HG03469 (cell line): ENCODE measurements around the gene CELF1.
"Not testable (repeated sequence)": the region's sequence is repeated elsewhere in the genome, so short reads cannot be mapped to it uniquely, and the experiment has no call there.

Source experiments
- ATAC-seq: cut with Tn5 transposase; IDR thresholded peaks from one replicate; pipeline ENCODE4 v1.9.1; 2021; ENCODE audit warnings: mild to moderate bottlenecking, moderate library complexity, moderate number of reproducible peaks; ENCODE audit not compliant: unreplicated experiment

CELF1 gene

DNA sequence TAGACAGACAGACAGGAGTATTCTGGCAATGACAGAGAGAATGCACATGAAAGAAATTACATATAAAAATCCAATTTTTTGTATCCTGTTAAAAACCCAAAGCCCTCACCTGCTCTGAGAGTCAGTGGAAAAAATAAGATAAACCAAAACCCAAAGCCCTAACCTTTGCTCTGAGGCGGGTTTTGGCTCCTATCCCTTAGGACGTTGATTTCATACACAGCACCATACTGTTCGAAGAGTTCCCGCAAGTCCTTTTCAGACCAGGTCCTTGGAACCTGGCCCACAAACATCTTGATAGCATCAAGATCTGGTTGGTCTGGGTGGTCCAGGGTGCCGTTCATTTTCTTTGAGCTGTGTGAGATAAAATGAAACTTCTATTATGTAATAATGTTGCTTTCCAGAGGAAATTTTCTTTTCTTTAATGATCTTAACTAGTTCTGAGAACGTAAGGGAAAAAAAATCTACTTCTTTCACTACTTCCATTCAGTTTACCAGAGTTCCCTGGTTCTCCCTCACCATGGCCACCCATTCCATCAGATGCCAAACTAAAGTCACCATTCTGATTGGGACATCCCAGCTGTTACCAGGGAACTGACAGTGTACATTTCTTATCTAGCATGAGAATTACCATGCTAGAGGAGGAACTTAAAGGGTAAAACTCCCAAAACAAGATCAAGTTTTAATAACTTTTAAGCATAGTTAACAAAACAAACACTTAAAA lies 64.1 kb downstream of the CELF1 start:
- ATAC-seq = no peak

DNA sequence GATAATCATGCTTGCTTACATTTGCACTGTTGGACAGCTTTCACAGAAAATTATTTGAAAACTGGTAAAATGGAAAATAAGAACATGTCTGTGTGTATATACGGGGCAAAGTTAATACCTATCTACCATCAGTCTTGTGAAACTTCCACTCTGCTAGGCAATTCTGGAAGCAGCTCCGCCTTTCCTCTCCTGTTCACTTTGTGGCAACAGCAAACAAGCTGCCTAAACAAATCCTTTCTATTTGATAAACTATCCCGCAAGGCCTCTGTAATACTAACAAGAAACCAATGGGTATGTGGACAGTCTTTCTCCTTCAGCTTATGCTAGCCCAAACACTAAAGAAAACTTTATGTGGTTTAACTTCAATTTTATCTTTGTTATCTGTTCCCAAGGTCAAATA lies 64.8 kb downstream of the CELF1 start:
- no peak for ATAC-seq

DNA sequence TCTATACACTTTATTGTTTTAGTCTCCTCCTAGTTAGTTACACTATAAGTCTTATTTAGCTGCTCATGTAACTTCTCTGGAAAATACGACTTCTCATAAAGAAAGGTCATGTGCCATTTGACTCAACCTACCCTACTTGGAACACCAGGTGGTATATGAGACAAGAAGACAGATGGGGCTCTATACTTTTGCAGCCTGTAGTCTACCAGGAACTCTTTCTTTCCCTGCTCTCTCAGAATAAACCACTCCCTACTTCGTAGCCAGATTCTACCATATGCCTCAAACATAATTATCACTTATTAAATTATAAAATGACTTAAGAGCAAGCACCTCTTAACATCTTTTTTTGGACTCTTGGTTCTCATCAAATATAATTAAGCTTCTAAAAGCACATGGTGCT lies 65.5 kb downstream of the CELF1 start:
- ATAC-seq = no peak

DNA sequence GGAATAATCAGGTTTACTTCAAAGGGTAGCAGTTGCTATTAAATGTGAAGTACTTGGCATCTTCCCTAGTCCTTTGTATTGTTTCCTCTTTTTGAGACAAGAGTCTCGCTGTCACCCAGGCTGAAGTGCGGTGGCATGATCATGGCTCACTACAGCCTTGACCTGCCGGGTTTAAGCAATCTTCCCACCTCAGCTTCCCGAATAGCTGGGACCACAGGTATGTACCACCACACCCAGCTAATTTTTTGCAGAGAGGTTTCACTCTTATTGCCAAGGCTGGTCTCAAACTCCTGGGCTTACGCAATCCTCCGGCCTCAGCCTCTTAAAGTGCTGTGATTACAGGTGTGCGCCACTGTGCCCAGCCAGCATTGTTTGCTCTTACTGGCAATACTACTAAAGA lies 67.8 kb downstream of the CELF1 start:
- no peak for ATAC-seq

DNA sequence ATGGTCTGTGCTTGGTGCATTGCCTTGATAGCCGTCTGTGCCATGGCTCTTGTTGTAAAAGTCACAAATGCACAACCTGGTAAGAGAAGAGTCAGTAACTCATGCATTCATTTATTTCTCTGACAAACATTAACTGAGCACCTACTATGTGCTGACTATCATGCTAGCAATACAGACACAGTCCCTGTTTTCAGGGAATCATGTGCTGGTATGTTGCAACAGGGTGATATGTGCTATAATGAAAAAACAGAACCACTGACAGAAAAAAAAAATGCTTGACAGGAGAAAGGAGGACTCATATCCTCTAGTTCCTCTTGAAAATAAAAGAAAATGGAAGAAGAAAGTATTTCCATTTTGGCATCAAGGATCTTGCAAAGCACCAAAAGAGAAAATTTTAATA lies 69.5 kb downstream of the CELF1 start:
- ATAC-seq = no peak

DNA sequence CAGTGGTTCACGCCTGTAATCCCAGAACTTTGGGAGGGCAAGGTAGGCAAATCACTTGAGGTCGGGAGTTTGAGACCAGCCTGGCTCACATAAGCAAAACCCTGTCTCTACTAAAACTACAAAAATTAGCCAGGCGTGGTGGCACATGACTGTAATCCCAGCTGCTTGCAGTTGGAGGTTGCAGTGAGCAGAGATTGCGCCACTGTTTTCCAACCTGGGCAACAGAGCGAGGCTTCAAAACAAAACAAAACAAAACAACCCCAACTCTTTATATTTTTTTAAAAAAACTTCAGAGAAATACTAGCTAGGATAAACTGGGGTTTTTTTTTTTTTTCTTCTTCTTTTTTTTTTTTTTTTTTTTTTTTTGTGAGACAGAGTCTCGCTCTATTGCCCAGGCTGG lies 72.2 kb downstream of the CELF1 start:
- no peak for ATAC-seq

DNA sequence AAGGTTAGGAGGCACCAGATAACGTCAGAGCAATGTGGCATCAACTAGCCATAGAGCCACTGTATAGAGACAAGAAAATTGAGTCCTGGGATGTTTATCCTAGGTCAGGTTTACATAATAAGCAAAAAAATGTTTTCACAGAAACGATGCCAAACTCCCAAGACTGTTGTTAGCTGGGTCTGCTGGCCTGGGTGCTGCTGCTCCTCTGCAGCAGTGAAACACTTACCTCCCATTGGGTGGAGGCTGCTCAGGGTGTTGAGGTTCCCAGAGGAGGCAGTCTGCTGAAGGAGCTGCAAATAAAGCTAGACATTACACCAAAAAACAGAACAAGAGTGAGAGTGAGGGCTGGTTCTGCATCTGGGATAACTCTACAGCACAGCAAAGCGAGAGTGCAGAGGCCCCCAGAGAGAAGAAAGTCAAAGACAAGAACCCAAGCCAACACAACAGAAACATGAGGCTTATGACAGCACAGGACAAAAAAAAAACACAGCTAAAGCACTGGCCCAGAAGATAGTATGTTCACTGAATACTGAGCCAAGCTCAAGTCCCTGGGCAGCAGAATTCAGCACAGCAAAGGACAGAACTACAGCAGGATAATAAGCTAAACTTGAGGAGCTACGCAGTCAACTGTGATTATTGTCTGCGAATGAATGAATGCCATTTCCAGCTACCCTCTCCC lies 74.1 kb downstream of the CELF1 start:
- ATAC-seq = no peak

DNA sequence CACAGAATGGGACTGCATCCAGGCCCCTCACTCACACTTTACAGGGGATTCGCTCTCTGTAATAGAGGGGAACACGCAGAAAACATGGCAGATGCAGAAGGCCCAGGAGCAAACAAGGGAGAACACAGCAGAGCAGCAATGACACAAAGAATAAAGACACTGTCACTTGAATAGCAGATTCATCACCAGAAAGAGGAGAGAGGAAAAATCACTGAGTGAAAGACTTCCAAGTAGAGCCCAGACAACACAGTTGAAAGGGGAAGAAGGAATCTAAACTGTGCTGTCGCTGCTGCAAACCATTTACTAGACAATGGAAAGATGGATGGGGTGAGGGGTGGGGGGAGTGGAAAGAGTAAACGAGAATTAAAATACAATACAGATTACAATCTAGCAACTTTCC lies 75.2 kb downstream of the CELF1 start:
- ATAC-seq = no peak

DNA sequence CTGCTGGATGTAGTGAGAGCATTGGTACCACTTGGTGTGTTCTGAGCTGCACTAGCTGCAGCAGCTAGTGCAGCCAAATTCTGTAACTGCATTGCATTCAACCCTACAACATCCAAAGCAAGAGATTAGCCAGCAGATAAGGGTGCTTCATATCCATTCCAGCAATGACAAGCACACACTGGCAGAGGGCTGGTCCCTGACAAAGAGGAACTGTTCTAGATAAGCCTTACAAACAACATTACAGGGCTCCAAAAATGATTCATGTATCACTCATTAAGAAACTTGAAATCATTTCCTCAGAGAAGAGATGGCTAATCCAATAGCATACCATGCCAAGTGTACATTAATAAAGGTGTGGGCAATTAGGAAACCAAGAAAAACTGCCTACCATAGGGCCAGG lies 75.6 kb downstream of the CELF1 start:
- no peak for ATAC-seq

DNA sequence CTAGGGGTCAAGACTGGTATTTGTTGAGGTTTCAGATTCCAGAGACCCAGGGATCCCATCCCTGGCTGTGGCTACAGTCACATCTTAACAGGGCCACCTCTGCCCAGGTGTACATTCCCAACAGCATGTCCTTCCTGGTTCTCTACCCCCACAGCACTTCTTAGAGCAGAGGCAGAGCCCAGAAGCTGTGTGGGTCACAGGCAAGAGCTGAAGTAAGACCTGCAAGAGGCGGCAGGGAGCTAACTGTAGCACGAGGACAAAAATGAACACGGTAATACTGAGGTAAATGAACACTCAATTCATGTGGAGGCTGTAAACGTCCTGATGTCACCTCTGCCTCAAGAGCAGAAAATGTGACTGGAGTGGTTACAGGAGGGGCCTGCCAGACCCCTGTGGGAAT lies 82.3 kb downstream of the CELF1 start:
- no peak for ATAC-seq

DNA sequence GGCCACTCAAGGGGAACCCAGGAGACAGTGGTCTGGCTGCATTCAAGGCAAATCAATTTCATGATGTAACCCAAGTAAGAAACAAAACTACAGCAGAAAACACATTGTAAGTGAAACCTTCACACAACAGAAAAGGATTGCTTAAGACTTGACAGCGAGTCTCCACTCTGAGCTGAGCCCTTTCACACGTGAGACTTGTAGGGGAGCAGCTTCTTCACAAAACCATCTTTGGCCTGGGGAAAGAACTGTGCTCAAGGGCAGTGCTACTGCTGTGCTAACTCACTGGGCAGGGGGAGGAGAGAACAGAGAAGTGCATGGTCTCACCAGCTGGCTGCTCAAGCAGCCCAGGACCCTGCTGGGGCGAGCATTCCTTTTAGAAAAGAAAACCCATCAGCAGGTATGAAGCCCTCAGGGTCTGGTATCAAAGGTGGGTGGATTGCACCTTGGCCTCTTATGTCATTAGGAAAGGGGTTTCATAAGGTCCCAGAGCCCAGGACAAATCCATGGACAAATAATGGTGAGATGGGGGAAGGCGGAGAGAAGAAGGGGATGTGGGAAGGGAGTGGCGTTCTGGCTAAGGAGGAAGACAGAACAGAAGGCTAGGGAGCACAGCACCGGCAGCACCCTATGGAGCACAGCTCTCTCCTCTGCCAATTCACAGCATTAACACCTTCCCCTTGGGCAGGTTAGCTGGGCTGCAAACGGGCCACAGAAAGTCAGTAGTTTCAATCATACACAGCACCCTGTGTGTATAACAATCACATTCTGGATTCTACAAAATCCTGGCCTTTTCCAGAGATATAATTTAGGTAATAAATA lies 83.4 kb downstream of the CELF1 start:
- no peak for ATAC-seq

DNA sequence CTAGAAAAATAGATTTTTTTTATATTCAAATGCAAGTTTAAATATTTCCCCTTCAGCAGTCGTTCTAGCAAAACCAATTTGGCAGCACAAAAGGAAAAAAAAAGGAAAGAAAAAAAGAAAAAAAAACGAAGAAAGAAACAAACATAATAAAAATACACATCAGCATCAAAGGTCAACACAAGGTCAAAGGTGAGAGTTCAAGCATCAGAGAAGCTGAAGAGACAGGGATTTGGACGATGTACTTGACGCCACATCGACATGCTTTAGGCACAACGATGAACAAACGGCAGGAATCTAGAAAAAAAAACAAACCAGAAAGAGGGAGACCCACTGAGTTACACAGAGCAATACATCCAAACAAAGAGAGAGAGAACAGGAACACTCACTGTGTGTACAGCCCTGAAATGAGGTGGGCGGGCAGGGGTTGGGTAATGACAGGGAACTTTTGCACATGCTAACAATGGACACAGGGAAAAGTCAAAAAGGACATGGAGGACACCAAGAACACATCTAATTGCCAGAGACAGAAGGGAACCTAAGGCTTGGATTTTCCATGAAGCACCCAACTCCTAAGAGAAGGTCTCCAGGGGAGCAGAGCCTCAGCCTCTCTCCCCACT lies 84.2 kb downstream of the CELF1 start:
- ATAC-seq = no peak

DNA sequence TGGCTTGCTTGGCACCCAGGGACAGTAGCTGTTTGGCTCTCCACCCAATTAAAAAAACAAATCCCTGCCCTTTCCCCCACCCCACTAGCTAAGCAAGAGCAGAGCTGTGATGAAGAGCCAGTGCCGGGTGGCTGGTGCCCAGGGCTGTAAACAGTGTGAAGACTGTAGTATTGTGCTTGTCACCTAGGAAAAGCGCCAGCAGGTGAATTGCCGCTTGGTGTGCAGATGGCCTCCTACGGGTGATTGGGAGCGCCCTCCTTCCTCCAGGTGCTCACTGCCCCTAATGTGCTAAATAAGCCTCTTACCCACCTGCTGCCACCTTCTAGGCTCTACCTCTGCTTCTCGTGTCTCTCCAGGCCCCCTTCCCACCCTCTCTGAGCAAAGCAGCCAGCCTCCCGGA lies 85.6 kb downstream of the CELF1 start:
- ATAC-seq = no peak

DNA sequence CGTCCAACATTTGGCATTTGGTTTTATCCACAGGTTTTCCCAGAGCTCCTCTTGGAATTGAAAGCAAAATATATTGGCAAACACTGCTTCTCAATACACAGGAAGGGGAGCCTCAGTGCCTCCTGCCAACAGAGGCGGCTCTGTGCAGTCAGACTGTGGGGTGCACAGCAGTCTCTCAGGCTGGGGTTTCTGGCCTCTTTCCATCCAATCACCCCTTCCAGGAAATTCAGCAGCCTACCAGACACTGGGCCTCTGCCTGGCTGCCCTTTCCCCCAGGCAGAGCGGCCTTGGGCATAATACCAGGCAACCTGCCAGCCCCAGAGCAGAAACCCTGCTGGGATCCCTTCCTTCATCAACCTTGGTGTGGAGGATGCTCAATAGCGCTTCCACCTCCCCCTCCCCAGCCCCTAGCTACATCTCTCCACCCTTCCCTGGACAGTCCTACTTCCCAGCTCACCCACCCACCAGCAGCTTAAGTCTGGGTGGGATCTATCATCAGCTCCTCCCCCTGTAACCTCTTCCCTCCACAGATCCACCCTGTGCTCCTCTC lies 86.2 kb downstream of the CELF1 start:
- ATAC-seq = no peak

DNA sequence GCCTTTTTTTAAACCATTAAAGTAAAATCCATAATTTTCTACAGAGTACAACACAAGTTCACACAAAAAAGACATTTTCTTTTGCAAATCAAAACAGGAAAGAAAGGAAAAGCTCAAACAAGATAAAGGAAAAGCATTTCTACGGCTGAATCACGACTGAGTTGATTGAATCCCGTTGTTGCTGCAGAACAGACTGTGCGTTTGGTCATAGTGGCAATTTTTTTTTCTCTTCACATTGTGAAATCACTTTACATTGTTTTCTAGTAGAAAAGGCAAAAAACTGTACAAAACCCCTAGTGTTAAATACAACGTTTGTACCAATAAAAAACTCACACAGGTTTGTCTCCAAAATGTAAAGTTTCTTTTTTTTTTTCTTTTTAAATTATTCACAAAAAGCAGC lies 86.7 kb downstream of the CELF1 start:
- no peak for ATAC-seq

DNA sequence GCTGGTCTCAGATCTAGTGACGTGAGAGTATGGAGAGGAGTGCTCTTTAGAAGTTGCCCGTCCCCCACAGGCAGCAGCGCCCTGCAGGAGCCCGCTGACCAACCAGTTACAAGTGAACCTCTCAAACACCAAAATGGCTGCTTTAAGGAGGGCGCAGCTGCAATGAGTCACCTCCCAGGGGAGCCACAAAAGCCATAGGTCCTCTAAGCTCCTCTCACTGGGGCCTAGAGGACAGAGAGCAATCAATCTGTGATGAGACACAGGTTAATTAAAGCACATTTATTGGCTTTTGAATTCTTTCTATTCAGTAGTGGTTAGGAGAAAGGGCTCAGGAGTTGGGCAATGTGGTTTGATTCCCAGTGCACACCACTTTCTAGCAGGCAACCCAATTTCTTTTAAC lies 88.4 kb downstream of the CELF1 start:
- ATAC-seq = no peak

DNA sequence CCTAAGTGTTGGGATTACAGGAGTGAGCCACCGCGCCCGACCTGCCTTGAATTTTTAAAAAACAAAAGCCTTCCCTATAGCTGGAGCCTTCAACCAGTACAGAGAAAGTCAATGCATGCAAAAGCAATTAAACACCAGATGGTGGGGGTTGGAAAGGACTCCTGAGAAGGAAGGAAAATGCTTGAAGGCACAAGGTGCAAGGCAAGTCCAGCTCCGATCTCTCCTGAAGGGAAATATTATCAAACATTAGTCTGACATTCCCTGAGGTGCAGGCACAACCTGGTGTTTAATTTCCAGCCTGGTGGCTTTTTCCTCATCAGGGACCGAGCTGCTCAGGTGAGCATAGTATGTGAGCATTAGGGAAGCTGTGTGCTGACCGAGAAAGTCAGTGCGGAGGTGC lies 91.1 kb downstream of the CELF1 start:
- no peak for ATAC-seq

DNA sequence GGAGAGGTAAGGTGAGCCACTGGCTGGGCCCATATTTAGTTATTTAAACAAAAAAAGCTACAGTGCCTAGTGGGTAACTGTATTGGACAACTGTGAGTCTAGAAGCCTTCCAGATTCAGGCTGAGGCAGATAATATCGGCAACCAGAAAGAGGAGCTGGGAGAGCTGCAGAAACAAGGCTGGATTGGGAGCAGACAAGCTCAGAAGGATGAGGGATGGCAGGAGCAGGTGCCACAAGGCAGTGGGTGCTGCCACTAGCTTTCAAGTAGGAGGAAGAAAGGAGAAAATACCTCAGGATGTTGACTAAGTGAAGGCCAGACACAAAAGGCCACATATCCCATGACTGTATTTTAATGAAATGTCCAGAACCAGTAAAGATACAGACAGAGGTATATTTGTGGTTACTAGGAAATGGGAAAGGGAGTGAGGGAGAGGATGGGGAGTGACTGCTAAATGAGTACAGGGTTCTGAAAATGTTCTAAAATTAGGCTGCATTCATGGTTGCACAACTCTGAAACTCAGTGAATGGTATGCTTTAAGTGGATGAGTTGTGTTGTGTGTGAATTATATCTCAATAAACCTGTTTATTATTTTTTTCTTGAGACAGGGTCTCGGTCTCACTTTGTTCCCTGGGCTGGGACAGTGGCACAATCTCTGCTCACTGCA lies 92.2 kb downstream of the CELF1 start:
- no peak for ATAC-seq

DNA sequence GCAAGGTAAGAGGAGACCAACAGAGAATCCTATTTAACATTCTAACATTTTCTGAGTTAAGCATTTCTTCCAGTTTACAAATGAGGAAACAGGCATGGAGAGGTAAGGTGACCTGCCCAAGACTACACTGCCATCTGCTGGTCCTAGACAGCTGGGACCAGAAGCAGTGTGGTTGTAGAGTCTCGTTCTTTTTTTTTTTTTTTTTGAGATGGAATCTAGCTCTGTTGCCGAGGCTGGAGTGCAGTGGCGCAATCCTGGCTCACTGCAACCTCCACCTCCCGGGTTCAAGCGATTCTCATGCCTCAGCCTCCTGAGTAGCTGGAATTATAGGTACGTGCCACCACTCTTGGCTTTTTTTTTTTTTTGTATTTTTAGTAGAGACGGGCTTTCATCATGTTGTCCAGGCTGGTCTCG lies 98.7 kb downstream of the CELF1 start:
- ATAC-seq = not testable (repeated sequence)

DNA sequence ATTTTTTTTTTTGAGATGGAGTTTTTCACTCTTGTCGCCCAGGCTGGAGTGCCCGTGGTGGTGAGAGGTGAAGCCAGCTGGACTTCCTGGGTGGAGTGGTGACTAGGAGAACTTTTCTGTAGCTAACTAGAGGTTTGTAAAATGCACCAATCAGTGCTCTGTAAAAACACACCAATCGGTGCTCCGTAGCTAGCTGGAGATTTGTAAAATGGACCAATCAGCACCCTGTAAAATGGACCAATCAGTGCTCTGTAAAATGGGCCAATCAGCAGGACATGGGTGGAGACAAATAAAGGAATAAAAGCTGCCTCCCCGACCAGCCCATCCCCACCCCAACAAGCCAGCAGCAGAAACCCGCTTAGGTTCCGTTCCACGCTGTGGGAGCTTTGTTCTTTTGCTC lies 99.6 kb downstream of the CELF1 start:
- ATAC-seq = no peak

DNA sequence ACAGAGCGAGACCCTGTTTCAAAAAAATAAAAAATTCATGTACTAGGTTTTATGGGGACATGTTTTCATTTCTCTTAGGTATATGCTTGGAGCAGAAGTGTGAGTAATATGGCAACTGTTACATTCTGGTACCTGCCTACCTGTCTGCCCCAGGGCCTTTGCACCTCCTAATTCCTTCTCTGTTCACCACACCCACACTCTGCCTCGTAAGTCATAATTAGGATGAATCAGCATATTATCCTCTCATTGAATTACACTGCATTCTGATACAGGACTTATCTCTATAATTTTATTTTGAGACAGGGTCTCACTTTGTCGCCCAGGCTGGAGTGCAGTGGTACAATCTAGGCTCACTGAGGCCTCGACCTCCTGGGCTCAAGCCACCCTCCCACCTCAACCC lies 100.9 kb downstream of the CELF1 start:
- ATAC-seq = no peak
